Hematopoietic multipotent progenitor cell treated with erythropoietin and hydrocortisone succinate and interleukin-3 and kit ligand, for 8 days (in vitro differentiated cells): ENCODE data around the gene JAM3.
"Not testable (repeated sequence)": the region's sequence is repeated elsewhere in the genome, so short reads cannot be mapped to it uniquely, and the experiment has no call there.

Experiments used
- DNase-seq: peaks from one replicate; pipeline ENCODE4 v3.0.0-alpha.2; 2015

The JAM3 gene

GRCh38 chr11:134113787-134114186 lies 44.9 kb downstream of the JAM3 start:
- DNase-seq: not testable (repeated sequence)

GRCh38 chr11:134116210-134116609 lies 47.3 kb downstream of the JAM3 start:
- DNase-seq: no peak

DNA sequence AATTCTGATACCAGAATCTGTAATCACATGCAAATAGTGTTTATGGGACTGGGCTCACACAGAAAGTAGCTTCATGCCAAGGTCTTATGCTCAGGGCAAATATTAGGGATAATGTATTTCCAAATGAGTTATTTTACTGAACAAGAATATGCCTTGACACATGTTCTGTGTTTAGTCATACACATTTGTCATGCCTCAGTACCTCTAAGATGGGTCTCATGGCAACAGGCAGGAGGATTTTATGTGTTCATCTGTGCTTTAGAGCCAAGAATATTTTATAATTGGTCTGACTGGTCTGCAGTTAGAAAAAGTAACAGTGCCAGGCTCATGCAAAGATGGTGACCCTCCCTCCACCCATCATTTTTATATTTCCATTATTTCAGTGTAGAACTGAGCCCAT lies 49.1 kb downstream of the JAM3 start:
- DNase-seq: no peak

DNA sequence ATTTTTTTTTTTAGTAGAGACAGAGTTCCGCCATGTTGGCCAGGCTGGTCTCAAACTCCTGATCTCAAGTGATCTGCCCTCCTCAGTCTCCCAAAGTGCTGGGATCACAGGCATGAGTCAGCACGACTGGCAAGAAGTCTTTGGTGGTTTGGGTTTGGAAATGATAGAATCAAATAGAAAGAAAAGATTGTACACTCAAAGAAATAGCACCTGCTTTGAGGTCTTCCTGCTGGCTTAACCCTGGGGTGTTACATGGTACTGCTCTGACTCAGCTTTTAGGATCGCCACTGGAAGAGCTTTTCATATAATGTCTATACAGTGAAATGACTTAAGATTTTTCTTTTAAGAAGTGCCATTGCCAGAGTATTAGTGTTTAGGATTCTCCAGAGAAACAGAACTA lies 50.2 kb downstream of the JAM3 start:
- no peak for DNase-seq

DNA sequence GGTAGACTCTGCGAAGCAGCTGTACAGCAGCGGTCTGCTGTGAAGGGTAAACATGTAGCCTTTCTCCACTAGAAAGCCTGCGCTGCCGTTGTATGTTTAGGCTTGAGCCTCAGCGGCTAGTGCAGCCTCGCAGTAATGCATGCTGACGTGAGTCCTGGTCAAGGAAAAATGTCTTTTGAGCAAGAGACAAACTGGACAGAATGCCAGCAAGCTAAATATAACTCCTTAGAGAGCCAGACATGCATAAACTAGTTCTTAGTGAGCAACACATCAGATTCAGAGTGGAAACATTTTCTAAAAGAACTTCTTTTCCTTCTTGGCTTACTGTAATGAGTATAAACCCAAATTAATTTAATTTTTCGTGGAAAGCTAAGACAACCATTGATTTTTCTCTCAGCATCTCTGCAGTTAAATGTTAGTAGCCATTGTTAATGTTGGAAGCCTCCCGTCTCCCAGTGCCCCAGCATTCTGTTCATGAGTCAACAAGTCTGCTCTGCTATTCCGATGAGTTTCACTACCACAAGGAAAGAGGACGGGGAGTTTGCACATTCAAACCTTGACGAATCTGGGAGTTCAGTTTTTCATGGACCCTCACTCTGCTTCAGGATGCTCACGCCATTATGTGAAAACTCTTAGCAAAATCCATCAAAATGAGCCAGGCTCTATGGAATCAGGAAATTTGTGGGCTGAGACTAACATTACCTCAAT lies 51.4 kb downstream of the JAM3 start:
- no peak for DNase-seq

DNA sequence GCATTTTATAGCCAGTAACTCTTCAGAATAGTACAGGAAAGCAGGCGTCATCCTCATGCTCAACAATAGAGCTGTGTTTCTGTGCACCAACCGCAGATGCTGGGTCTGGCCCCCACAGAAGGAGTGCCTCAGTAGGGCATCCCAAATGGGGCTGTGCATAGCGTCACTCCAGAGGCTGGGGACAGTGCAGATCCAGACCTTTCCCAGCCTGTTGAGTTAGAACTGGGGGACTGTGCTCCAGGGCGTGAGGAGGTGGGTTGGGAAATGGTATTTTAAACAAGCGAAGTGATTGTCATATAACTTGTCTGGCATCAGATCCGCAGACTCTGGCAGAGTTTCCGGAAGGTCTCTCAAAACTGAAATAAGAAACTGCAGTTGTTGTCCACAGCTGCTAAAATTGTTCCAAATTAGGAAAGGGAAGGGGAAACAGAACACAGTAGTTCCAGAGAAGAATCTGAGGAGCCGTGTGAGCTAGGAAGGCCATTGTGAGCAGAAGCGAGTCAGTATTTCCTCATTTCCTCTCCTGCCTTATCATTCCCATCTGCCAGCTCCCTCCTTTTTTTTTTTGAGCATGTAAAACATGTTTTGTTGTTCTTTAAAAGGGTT lies 52.2 kb downstream of the JAM3 start:
- no peak for DNase-seq

GRCh38 chr11:134124660-134125451 lies 56.0 kb downstream of the JAM3 start:
- DNase-seq: no peak

- DNase-seq: no peak
These were observed 56.6 kb downstream of the JAM3 start for GRCh38 chr11:134125507-134125906.

DNA sequence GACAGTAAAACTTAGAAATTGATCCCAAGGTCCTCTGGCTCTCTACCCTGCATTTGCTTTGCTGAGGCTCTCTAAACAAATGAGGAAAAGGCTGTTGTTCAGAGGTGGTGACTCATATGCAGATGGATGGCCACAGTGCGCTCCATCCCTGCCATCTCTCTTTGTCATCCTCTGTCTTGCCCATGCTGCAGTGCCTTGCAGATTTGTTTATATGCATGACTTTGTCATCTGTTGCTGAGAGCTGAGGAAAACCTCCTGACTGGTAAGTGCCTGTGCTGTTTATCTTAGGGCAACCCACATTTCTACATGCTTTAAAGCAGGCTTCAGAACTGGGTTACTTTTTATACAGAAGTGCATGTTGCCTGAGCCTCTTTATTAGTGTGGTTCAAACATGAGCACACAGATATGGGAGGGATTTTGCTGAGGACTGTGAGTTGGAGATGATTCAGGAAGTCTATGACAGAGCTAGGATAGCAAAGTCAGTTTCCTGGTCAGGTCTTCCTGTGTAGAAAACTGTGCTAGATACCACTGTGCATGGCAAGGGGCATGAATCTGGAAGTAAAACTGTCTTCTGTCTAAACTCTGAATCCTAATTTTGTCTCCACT lies 57.4 kb downstream of the JAM3 start:
- DNase-seq: no peak

DNA sequence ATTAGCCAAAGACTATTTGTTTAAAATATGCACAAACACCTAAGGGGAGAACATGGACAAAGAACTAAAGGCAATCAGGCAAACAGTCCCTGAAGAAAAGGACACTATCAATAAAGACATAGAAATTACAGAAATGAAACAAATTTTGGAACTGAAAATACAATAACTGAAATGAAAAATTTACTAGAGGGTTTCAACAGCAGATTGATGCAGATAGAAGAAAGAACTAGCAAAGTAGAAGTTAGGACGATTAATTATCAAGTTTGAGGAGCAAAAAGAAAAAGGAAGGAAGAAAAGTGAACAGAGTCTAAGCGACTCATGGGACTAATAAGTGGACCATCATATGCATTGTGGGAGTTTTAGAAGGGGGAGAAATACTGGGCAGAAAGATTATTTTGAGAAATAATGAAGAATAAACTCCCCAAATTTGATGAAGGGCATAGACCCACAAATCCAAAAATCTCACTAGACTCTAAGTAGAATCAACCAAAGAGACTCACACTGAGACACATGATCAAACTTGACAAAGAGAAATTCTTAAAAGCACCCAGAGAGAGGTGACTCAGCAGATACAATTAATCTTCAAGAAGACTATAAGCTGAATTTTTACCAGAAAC lies 62.9 kb downstream of the JAM3 start:
- DNase-seq: no peak

DNA sequence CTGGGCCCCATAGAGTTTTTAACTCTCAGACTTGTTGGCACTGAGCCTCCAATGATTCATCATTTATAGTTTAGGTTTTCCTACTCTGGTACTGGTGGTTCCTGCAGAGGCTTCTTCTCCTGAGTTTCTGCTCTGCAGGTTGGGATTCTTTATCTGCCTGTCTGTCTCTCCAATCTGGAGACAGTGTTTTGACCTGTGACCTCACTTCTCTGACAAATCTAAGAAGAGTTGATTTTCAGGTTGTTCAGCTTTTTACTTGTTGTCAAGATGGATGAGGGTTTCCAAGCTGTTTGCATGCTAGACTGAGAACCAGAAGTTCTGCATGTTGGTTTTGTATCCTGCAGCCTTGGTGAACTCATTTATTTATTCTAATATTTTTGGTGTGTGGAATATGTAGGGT lies 63.9 kb downstream of the JAM3 start:
- no peak for DNase-seq

DNA sequence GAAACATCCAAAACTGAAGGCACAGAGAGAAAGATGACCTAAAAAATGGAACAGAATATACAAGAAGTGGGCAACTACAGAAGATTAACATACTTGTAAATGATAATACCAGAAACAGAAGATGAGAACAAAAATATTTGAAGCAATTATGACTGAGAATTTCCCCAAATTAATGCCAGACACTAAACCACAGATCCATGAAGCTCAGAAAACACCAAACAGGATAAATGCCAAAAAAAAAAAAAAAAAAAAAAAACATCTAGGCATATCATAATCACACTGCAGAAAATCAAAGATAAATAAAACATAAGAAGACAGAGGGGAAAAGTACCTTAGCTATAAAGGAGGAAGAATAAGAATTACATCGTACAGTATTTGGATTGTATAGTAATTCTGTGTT lies 65.3 kb downstream of the JAM3 start:
- no peak for DNase-seq

- no peak for DNase-seq
These were observed 69.5 kb downstream of the JAM3 start for GRCh38 chr11:134138376-134138775.

- no peak for DNase-seq
These were observed 70.5 kb downstream of the JAM3 start for GRCh38 chr11:134139303-134139872.

DNA sequence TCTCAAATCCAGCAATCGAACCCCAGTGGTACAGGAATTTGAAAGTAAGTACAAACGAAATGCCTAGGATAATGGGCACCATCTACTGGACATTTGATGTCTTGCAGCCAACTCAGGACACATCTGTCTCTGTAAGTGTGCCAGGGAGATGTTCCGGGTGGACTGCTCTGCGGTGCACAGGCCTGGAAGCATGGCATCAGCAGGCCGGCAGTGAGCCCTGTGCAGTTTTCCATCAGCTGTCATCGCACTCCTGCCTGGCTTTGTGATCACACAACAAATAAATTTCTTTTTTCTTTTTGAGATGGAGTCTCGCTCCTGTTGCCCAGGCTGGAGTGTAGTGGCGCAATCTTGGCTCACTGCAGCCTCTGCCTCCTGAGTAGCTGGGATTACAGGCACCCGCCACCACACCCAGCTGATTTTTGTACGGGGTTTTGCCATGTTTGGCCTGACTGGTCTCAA lies 71.0 kb downstream of the JAM3 start:
- peak; percentile 68 for DNase-seq

DNA sequence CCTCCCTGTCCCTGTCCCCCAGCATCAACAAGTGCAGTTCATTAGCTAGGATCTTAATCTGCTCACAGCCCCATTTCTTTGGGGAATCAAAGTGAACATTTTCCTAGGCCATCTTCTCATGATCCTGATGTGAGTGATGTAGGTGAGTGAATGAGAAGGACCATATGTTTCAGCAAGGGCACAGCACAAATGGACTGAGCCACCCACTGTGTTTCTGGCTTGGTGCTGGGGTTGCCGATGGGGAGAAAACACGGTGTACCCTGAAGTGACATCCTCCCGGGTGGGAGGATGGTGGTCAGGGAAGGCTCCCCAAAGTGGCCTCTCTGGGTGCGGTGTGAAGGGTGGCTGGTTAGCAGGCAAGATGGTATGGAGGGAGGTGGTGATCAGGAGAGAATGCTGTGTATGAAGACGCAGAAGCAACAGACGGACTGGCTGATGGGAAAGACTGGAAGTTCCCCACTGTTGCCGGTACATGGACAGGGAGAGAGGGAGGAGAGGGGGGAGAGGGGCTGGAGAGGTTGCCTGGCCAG lies 72.2 kb downstream of the JAM3 start:
- no peak for DNase-seq

DNA sequence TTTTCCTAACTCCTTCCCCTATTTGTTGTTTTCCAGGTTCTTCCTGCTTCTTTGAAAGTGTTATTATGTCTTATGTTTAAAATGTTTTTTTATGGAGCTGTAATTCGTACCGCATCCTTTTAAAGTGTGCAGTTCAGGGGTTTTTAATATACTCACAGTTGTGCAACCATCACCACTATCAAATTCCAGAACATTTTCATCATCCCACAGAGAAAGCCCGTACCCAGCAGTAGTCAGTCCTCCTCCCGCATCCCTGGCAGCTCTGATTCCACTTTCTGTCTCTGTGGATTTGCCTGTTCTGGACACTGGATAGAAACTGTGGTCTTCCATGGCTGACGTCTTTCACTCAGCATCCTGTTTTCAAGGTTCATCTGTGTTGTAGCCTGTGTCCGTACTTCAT lies 73.7 kb downstream of the JAM3 start:
- no peak for DNase-seq

DNA sequence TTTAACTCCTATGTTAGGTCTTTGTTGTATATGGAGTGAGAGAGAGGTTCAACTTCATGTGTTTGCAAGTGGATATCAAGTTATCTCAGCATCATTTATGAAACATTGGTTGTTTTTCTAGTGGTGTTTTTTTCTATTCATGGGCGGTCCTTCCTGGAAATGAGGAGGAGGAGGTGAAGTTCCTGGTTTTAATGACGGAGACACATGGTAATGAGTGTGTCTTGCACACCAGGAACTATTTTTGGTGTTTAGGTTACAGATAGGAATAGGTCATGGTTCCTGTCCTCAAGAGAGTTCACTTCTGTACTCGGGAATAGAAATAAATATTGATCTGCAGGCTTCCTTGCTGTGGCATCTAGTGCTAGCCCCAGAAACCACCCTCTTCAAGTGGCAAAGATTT lies 74.9 kb downstream of the JAM3 start:
- no peak for DNase-seq

DNA sequence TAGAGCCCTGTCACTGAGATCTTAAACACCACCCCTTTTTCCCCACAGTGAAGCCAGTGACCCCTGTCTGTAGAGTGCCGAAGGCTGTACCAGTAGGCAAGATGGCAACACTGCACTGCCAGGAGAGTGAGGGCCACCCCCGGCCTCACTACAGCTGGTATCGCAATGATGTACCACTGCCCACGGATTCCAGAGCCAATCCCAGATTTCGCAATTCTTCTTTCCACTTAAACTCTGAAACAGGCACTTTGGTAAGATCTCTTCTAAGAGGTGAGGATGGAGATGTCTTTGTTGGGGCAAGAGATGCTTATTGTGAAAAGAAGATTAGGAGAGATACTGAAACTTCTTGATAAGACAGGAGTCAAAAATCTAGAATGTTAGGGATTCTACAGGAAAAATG lies 75.9 kb downstream of the JAM3 start:
- no peak for DNase-seq

GRCh38 chr11:134145715-134146114 lies 76.8 kb downstream of the JAM3 start:
- no peak for DNase-seq

GRCh38 chr11:134146598-134146997 lies 77.7 kb downstream of the JAM3 start:
- no peak for DNase-seq

DNA sequence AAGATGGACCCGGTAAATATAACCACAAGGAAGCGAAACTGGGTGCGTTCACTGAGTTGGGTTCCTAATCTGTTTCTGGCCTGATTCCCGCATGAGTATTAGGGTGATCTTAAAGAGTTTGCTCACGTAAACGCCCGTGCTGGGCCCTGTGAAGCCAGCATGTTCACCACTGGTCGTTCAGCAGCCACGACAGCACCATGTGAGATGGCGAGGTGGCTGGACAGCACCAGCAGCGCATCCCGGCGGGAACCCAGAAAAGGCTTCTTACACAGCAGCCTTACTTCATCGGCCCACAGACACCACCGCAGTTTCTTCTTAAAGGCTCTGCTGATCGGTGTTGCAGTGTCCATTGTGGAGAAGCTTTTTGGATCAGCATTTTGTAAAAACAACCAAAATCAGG lies 80.5 kb downstream of the JAM3 start:
- DNase-seq: no peak
